Adipocyte (in vitro differentiated cells): ENCODE results near the gene AKR1B1.

Source experiments
- DNase-seq: peaks from one replicate; pipeline ENCODE4 v3.0.0-alpha.2; 2015; ENCODE audit warnings: low read depth
- H3K27me3 ChIP-seq: replicated peaks from 2 replicates; pipeline ENCODE4 v1.7.0; 2013; ENCODE audit warnings: mild to moderate bottlenecking, low read length, moderate library complexity; ENCODE audit not compliant: control insufficient read depth, insufficient read depth
- H3K36me3 ChIP-seq: 2 replicates; pipeline ENCODE4 v1.7.0; 2013; ENCODE audit warnings: low read length, mild to moderate bottlenecking, moderate library complexity; ENCODE audit not compliant: control insufficient read depth, insufficient read depth, severe bottlenecking
- H3K4me1 ChIP-seq: 2 replicates; pipeline ENCODE4 v1.7.0; 2013; ENCODE audit warnings: mild to moderate bottlenecking, low read length, moderate library complexity; ENCODE audit not compliant: control insufficient read depth, insufficient read depth
- H3K4me3 ChIP-seq: 2 replicates; pipeline ENCODE4 v1.7.0; 2013; ENCODE audit warnings: mild to moderate bottlenecking, low read length, moderate library complexity
- H3K9ac ChIP-seq: 2 replicates; pipeline ENCODE4 v1.7.0; 2013; ENCODE audit warnings: mild to moderate bottlenecking, low read length, moderate library complexity
- H3K9me3 ChIP-seq: 2 replicates; pipeline ENCODE4 v1.7.0; 2013; ENCODE audit warnings: mild to moderate bottlenecking, low read length, moderate library complexity; ENCODE audit not compliant: control insufficient read depth

The AKR1B1 gene

DNA sequence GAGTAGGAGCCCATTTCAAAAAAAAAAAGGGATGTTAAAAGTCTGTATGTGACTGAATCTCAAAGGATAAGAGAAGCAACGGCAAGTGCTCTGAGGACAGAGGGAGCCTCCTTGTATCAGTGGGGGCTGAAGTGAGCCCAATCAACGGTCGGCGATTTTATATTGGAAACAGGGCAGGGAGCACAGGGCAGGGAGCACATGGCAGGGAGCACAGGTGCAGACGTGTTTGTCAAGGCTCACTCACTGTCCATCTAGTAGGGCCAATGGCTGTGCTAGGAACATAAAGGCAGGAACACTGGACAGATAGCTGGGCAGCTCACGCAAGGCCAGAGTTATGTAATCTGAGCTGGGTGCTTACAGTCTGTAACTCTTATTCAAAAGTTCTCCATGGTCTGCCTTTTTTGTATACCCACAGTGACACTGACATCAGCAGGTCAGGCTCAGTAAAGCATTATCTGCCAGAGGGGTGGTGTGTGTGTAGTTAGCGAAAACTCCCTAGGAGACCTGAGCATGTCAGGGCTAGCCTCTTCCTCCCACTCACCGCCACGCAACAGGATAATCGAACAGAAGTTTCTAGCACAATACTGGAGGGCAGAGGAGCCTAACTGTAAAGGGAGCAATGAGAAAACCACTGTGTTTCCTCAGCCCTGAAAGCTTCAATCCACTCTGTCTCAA lies 15.4 kb downstream of the AKR1B1 start:
- Histone ChIP-seq H3K9me3 (peaks cover 4% of the 10 kb centered on the region), H3K36me3 (peaks cover 84% of the 10 kb centered on the region)
- DNase-seq, result no peak

DNA sequence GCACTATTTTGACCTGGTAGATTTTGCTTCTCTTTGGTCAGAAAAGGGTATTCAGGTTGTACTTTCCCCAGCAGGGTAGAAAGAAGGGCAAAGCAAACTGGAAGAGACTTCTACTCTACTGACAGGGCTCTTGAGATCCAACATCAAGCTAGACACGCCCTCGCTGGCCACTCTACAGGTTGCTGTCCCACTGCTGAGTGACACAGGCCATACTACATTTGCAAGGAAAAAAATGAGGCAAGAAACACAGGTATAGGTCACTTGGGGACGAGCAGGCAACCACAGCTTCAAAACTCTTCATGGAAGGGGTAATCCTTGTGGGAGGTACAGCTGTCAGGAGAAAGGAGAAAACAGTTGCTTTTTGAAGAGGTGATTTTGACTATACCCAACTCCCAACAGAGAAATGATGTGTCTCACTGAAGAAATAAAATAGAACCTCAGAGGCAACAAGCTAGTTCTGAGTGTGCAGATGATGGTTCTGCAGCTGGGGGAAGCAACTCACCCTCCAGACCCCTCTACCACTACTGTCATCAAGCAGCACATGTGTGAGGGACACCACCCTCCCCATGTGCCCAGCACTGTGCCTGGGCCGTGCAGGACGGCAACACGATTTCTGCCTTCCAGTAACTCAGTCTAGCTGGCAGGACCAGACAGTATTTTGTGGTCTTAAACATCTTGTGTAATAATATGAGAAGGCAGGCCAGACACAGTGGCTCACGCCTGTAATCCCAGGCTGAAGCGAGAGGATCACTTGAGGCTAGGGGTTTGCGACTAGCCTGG lies 16.3 kb downstream of the AKR1B1 start:
- Histone ChIP-seq H3K9ac (no peak overlapping the region), H3K27me3 (no peaks in the 10 kb centered on the region), H3K9me3 (peaks cover 4% of the 10 kb centered on the region), H3K36me3 (peaks cover 75% of the 10 kb centered on the region), H3K4me1 (no peaks in the 10 kb centered on the region), H3K4me3 (no peak overlapping the region)
- no peak for DNase-seq

More for the DNA sequence above, 15.4 kb downstream of the AKR1B1 start:
- no peaks in the 10 kb centered on the region for H3K27me3 ChIP-seq
- H3K4me3 ChIP-seq, result no peak overlapping the region
- peaks cover 5% of the 10 kb centered on the region for H3K4me1 ChIP-seq
- H3K9ac ChIP-seq, result no peak overlapping the region

DNA sequence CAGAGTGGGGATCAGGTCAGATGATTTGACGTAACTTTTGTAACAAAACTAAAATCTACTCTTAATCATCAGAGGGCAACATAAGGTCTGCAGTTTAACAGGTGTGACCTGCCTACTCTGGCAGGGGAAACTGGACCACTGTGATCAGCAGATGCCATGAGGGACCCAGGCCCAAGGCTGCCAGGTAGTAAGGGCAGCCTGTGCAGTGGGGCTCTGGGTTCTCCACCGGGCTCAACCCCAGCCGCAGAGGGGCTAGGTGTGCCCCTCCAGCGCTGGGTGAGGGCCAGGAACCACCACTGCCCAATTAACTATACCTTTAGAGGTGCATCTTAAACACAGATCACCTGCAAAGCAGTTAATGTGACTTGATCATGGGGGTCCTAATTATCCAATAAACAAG lies 17.6 kb downstream of the AKR1B1 start:
- H3K36me3 ChIP-seq, result peaks cover 63% of the 10 kb centered on the region
- DNase-seq, result no peak
- no peak overlapping the region for H3K9ac ChIP-seq
- H3K4me1 ChIP-seq, result no peaks in the 10 kb centered on the region
- H3K9me3 ChIP-seq, result peaks cover 4% of the 10 kb centered on the region
- H3K4me3 ChIP-seq, result no peak overlapping the region
- no peaks in the 10 kb centered on the region for H3K27me3 ChIP-seq

DNA sequence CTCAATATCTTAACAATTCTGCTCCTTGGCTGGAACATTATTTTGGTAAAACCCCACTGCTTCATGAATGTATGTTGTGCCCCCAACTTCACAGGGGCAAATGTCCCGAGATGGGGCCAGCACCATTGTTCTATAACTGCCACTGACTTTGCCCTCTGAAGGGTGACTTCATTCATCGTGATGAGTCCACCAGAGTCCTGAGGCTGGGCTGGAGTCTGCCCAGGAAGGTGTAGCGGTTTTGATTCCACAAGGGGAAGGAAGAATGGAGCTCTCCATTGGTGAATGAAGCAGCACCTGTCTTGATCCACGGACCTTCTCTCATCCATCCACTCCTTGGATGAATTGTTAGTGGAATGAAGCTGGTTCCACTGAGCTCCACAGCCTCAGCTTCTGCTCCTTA lies 18.4 kb downstream of the AKR1B1 start:
- peaks cover 55% of the 10 kb centered on the region for H3K36me3 ChIP-seq
- no peak overlapping the region for H3K9ac ChIP-seq
- H3K9me3 ChIP-seq, result peaks cover 4% of the 10 kb centered on the region
- H3K4me3 ChIP-seq, result no peak overlapping the region
- H3K4me1 ChIP-seq, result peaks cover 2% of the 10 kb centered on the region
- H3K27me3 ChIP-seq, result no peaks in the 10 kb centered on the region
- no peak for DNase-seq

DNA sequence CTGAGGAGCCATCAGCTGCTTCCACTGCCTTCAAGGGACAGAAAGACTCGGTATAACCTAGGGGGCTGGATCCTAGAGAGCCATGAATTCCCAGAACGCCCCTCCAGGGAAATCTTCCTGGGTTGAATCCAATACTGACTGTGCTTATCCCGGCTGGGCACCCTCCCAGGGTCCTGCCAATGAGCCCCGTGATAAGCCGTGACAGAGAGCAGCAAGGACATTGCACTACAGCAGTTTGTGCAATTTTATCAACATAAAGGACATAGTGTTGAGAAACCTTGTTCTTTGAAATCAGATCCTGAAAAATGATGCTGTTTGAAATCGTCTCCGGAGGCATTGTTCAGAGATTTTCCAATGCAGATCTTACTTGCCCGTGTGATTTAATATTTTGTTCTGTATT lies 18.8 kb downstream of the AKR1B1 start:
- Histone ChIP-seq H3K9me3 (peaks cover 4% of the 10 kb centered on the region), H3K9ac (no peak overlapping the region), H3K27me3 (no peaks in the 10 kb centered on the region), H3K4me1 (peaks cover 6% of the 10 kb centered on the region), H3K4me3 (no peak overlapping the region), H3K36me3 (peaks cover 51% of the 10 kb centered on the region)
- DNase-seq, result no peak

DNA sequence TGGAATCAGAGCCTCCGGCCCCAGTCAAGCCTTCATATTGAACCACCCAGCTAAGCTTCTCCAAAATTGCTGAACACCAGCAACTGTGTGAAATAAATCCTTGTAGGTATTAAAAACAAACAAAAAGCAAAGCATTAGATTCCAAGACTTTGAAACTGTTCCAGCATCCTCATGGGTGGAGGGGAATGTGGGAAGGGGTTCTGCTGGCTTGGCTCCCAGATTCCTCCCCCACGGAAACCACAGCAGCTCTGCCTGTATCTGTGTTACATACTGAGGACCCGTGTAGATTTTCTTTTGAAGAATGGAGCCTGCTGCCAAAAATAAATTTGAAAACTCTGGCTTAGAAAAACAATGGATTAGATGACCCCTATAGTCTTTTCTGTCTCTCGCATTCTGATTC lies 20.0 kb downstream of the AKR1B1 start:
- DNase-seq, result no peak
- Histone ChIP-seq H3K36me3 (peaks cover 40% of the 10 kb centered on the region), H3K9me3 (peaks cover 4% of the 10 kb centered on the region), H3K4me3 (no peak overlapping the region), H3K4me1 (peaks cover 12% of the 10 kb centered on the region), H3K9ac (no peak overlapping the region), H3K27me3 (no peaks in the 10 kb centered on the region)

DNA sequence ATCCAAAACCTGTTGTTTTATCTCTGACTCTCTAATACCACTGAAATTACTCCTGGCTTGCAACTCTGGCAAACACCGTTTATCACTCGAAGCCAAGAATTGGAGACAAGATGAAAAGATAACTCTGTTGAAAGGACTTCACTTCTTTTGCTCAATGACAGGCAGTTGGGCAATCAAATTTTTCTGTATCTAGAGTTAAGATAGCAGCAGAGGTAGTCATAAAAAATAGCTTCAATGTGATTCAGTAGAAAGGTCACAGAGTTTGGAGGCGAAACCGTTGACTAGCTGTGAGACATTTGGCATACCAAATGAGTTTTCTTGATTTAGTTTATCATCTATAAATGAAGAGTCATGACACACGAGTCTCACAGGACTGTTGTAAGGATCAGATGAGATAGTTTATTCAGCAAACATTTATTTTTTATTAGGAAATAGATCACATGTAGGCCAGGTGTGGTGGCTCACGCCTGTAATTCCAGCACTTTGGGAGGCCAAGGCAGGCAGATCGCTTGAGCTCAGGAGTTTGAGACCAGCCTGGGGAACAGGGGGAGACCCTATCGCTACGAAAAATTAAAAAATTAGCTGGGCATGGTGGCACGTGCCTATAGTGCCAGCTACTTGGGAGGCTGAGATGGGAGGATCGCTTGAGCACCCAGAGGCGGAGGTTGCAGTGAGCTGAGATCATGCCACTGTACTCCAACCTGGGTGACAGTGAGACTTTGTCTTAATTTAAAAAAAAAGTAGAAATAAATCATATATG lies 23.6 kb downstream of the AKR1B1 start:
- no peak overlapping the region for H3K4me3 ChIP-seq
- H3K27me3 ChIP-seq, result no peaks in the 10 kb centered on the region
- no peak overlapping the region for H3K9ac ChIP-seq
- peaks cover 4% of the 10 kb centered on the region for H3K36me3 ChIP-seq
- H3K4me1 ChIP-seq, result peaks cover 21% of the 10 kb centered on the region
- DNase-seq, result peak; percentile 70
- H3K9me3 ChIP-seq, result peaks cover 4% of the 10 kb centered on the region

DNA sequence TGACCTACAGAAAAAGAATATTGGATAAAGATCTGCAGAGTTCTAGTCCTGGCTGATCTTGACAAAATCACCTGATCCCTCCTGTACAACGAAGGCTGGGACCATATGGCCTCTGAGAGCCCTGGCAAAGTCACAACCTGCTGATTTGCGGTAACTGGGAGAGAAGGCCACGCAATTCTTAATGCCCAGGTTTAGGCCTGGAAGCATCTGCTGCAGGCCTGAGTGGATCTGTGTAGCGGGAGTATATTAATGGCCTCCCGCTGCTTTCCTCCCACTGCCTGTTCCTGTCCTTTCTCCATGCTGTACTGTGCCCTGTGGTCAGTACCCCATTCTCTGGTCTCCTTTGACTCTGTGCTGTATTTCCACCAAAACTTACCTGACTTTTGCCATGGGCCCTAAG lies 24.2 kb downstream of the AKR1B1 start:
- no peak overlapping the region for H3K4me3 ChIP-seq
- H3K36me3 ChIP-seq, result no peaks in the 10 kb centered on the region
- H3K4me1 ChIP-seq, result peaks cover 21% of the 10 kb centered on the region
- DNase-seq, result no peak
- no peaks in the 10 kb centered on the region for H3K27me3 ChIP-seq
- no peak overlapping the region for H3K9ac ChIP-seq
- peaks cover 4% of the 10 kb centered on the region for H3K9me3 ChIP-seq

DNA sequence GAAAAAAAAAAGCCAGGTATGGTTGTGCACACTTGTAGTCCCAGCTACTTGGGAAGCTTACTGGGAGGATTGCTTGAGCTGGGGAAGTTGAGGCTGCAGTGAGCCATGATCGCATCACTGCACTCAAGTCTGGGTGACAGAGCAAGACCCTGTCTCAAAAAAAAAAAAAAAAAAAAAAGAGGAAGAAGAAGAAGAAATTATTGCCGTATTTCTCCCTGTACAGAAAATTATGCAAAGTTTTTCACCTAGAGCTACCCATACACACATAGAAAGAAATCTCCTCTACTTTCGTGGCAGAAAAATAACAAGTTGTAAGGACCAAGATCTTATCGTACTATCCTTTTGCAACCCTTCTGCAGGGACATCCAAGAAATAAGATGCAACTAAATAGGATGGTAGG lies 25.5 kb downstream of the AKR1B1 start:
- no peaks in the 10 kb centered on the region for H3K9me3 ChIP-seq
- no peak overlapping the region for H3K4me3 ChIP-seq
- peaks cover 21% of the 10 kb centered on the region for H3K4me1 ChIP-seq
- DNase-seq, result no peak
- H3K9ac ChIP-seq, result no peak overlapping the region
- H3K27me3 ChIP-seq, result no peaks in the 10 kb centered on the region
- no peaks in the 10 kb centered on the region for H3K36me3 ChIP-seq

DNA sequence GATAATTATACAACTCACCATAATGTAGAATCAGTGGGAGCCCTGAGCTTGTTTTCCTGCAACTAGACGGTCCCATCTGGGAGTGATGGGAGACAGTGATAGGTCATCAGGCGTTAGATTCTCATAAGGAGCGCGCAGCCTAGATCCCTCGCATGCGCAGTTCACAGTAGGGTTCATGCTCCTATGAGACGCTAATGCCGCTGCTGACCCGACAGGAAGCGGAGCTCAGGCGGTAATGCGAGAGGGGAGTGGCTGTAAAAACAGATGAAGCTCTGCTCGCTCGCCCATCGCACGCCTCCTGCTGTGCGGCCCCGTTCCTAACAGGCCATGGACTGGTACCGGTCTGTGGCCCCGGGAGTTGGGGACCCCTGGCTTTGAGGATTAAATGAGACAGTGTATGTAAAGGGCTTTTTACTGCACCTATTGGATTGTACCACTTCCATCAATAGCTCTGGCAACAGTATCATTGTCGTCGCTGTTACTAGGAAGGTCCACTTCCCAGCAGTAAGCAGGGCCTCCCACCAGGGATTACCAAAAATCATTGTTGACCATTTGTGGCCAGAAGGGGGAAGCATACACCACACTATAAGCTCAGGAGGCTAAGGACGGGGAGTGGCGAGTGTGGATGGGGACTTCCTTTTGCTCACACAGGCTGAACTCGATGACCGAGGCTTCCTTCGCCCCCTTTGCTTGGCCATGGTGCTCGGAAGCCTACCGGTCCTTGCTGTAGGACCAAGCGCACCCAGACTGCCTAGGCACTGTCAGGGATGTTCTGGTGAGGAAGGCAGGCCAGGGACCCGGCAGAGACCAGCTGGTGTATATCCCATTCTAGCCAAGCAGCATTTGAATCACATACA lies 26.4 kb downstream of the AKR1B1 start:
- H3K4me1 ChIP-seq, result peaks cover 21% of the 10 kb centered on the region
- peak overlapping the region; percentile 83 for H3K4me3 ChIP-seq
- H3K27me3 ChIP-seq, result no peaks in the 10 kb centered on the region
- H3K9me3 ChIP-seq, result no peaks in the 10 kb centered on the region
- peak; percentile 95 for DNase-seq
- peak overlapping the region; percentile 86 for H3K9ac ChIP-seq
- H3K36me3 ChIP-seq, result no peaks in the 10 kb centered on the region
